Measurements from ENCODE around the gene PVALB. TPM values are rescaled to one million over a fixed set of nuclear protein-coding genes. Genes with fewer than 3 reads are reported as not detected.

The PVALB gene
- total and polyA plus RNA-seq, 10 of the 15 experiments (the other 5 are each of a cell fraction or from before 2014, with no cell fraction given), result not detected

GRCh38 chr22:36850056-36850455 lies 33.2 kb upstream of the PVALB start (continued):
- TF ChIP-seq PRDM15 (CRISPR knock-in tag; IDR thresholded peaks at IDR 0.05) (no peak), IRF5 (IDR thresholded peaks at IDR 0.05; ENCODE audit: borderline replicate concordance) (no peak), ZSCAN29 (IDR thresholded peaks at IDR 0.05) (no peak), CBX3 (IDR thresholded peaks at IDR 0.05; ENCODE audit: borderline replicate concordance, low read depth) (no peak), EP300 (IDR thresholded peaks at IDR 0.05; ENCODE audit: borderline replicate concordance in 1 of 2, control insufficient read depth in 1 of 2, low read depth in 2 of 2, low read length in 2 of 2) (no peak), ATF3 (IDR thresholded peaks at IDR 0.05; ENCODE audit: borderline replicate concordance, extremely low read depth, low read depth, low read length) (no peak), SMC3 (IDR thresholded peaks at IDR 0.05; ENCODE audit: borderline replicate concordance, low read length) (no peak)

All from GM12878 (cell line).